GM21390 (cell line): ENCODE measurements around the gene DYNC2H1.

Experiments
- ATAC-seq: cut with Tn5 transposase; IDR thresholded peaks from one replicate; pipeline ENCODE4 v1.9.1; 2021; ENCODE audit not compliant: unreplicated experiment

DYNC2H1 gene

GRCh38 chr11:103529181-103529684 lies 420.0 kb downstream of the DYNC2H1 start:
- no peak for ATAC-seq
